Retina (tissue), 1 donor: ENCODE results near the gene PRRG4.
A peak's percentile ranks its signal among the peaks of the same experiment; 100 is the strongest.
"Not testable (repeated sequence)": the region's sequence is repeated elsewhere in the genome, so short reads cannot be mapped to it uniquely, and the experiment has no call there.

Experiments
- DNase-seq: peaks from one replicate; pipeline ENCODE4 v3.0.0-alpha.2; 2016

PRRG4 gene

GRCh38 chr11:32887707-32888383 lies 58.1 kb downstream of the PRRG4 start:
- DNase-seq, result not testable (repeated sequence)

- not testable (repeated sequence) for DNase-seq
Measured at GRCh38 chr11:32888384-32888710, 58.6 kb downstream of the PRRG4 start.

GRCh38 chr11:32888805-32889204 lies 59.1 kb downstream of the PRRG4 start:
- DNase-seq, result no peak

- DNase-seq, result no peak
Measured at GRCh38 chr11:32890843-32891656, 61.3 kb downstream of the PRRG4 start.

GRCh38 chr11:32891657-32892354 lies 62.1 kb downstream of the PRRG4 start:
- DNase-seq, result no peak

GRCh38 chr11:32892355-32893092 lies 62.8 kb downstream of the PRRG4 start, which contains the start of gene QSER1:
QSER1 (plus strand) TSS chr11:32892811; CDS start chr11:32893126, 315 bp downstream.
- peak; percentile 91 for DNase-seq

- no peak for DNase-seq
Measured at GRCh38 chr11:32893093-32893342, 63.3 kb downstream of the PRRG4 start.

- DNase-seq, result peak; percentile 90
Measured at GRCh38 chr11:32893343-32894148, 63.8 kb downstream of the PRRG4 start.

- DNase-seq, result peak; percentile 72
Measured at GRCh38 chr11:32894149-32894827, 64.6 kb downstream of the PRRG4 start.

- DNase-seq, result no peak
Measured at GRCh38 chr11:32894921-32895320, 65.2 kb downstream of the PRRG4 start.

GRCh38 chr11:32895471-32895870 lies 65.7 kb downstream of the PRRG4 start:
- DNase-seq, result no peak

GRCh38 chr11:32897103-32897502 lies 67.4 kb downstream of the PRRG4 start:
- no peak for DNase-seq

GRCh38 chr11:32899438-32899837 lies 69.7 kb downstream of the PRRG4 start:
- no peak for DNase-seq

- no peak for DNase-seq
Measured at GRCh38 chr11:32902089-32902665, 72.5 kb downstream of the PRRG4 start.

GRCh38 chr11:32905028-32905667 lies 75.4 kb downstream of the PRRG4 start:
- DNase-seq, result no peak
